Chondrocyte (in vitro differentiated cells): Measurements from ENCODE around the gene CMC4. TPM values are rescaled to one million over a fixed set of nuclear protein-coding genes. Genes with fewer than 3 reads are reported as not detected.
A peak's percentile ranks its signal among the peaks of the same experiment; 100 is the strongest.

Source experiments
- DNase-seq: peaks from one replicate; pipeline ENCODE4 v3.0.0; 2021; ENCODE audit warnings: mixed read lengths, low spot score
- H3K27ac Mint-ChIP-seq: one replicate; pipeline ENCODE4 v1.8.0; 2021; ENCODE audit warnings: mild to moderate bottlenecking, moderate library complexity, mixed read lengths; ENCODE audit not compliant: unreplicated experiment
- H3K27me3 Mint-ChIP-seq: 2 replicates; pipeline ENCODE4 v1.8.0; 2021; ENCODE audit warnings: low read depth, mixed read lengths
- H3K36me3 Mint-ChIP-seq: 2 replicates; pipeline ENCODE4 v1.8.0; 2021; ENCODE audit warnings: low read depth, mixed read lengths
- H3K4me1 Mint-ChIP-seq: 2 replicates; pipeline ENCODE4 v1.8.0; 2021; ENCODE audit warnings: low read depth, mild to moderate bottlenecking, mixed read lengths
- H3K4me3 Mint-ChIP-seq: one replicate; pipeline ENCODE4 v1.8.0; 2021; ENCODE audit warnings: mild to moderate bottlenecking, moderate library complexity, mixed read lengths; ENCODE audit not compliant: unreplicated experiment
- H3K9me3 Mint-ChIP-seq: 2 replicates; pipeline ENCODE4 v1.8.0; 2021; ENCODE audit warnings: low read depth, mixed read lengths
- total RNA-seq: library from RNA; stranded (reverse); gene quantifications from 3 replicates; pipeline ENCODE4 v1.2.1, GENCODE V29; 2021
- TF ChIP-seq, protein P1 (sequence below): fragments of 200-600 bp; sonication (generic); IDR thresholded peaks from 2 replicates; pipeline ENCODE4 v1.5.0; 2021; ENCODE audit warnings: antibody characterized with exemption, mild to moderate bottlenecking, moderate library complexity

CMC4 gene
- total RNA-seq, 1 donor from 2014 or later: 6.7 TPM

DNA sequence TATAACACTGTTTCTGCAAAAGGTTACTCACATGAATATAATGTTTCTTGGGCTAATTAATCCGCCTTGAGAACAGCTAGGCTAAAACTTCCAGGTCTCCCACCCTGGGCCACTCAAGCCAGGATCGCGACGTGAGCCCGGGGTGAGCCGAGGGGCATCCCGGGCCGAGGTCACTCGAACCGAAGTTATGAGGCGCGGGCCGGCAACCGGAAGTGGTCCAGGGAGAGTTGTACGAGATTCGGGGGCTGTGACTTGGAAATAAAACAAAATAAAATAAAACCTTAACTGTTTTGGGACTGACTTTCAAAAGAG is 317 bp downstream of the CMC4 start:
- peak overlapping the region; percentile 77 for H3K4me3 Mint-ChIP-seq
- H3K4me1 Mint-ChIP-seq: peaks cover 31% of the 10 kb centered on the region
- no peaks in the 10 kb centered on the region for H3K27me3 Mint-ChIP-seq
- H3K27ac Mint-ChIP-seq: peak overlapping the region; percentile 92
- DNase-seq: no peak
- TF ChIP-seq, protein P1, sequence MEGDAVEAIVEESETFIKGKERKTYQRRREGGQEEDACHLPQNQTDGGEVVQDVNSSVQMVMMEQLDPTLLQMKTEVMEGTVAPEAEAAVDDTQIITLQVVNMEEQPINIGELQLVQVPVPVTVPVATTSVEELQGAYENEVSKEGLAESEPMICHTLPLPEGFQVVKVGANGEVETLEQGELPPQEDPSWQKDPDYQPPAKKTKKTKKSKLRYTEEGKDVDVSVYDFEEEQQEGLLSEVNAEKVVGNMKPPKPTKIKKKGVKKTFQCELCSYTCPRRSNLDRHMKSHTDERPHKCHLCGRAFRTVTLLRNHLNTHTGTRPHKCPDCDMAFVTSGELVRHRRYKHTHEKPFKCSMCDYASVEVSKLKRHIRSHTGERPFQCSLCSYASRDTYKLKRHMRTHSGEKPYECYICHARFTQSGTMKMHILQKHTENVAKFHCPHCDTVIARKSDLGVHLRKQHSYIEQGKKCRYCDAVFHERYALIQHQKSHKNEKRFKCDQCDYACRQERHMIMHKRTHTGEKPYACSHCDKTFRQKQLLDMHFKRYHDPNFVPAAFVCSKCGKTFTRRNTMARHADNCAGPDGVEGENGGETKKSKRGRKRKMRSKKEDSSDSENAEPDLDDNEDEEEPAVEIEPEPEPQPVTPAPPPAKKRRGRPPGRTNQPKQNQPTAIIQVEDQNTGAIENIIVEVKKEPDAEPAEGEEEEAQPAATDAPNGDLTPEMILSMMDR: no peak
- peaks cover 6% of the 10 kb centered on the region for H3K36me3 Mint-ChIP-seq
- H3K9me3 Mint-ChIP-seq: peaks cover 13% of the 10 kb centered on the region

DNA sequence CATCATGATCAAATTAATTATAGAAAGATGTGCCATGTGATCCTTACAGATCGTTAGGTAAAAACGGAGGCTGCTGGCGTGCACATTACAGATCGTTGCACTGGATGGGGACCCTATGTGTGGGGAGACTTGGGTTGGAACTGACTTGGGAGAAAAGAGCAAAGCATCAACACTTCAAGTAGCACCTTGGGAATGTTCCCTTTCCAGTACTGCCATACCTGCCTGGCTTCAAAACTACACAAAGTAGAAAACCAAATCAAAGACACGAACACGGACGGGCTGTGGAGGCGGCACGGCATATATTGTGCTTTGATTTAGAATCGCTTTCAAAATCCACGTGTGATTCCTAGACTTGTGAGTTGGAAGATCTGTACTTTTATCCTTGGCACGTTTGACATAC is 898 bp downstream of the CMC4 start:
- Mint-ChIP-seq H3K4me1 (peaks cover 31% of the 10 kb centered on the region), H3K4me3 (peak overlapping the region; percentile 77), H3K27ac (peak overlapping the region; percentile 92), H3K9me3 (peaks cover 15% of the 10 kb centered on the region), H3K36me3 (peaks cover 6% of the 10 kb centered on the region), H3K27me3 (no peaks in the 10 kb centered on the region)
- no peak for DNase-seq
- TF ChIP-seq, protein P1: no peak

DNA sequence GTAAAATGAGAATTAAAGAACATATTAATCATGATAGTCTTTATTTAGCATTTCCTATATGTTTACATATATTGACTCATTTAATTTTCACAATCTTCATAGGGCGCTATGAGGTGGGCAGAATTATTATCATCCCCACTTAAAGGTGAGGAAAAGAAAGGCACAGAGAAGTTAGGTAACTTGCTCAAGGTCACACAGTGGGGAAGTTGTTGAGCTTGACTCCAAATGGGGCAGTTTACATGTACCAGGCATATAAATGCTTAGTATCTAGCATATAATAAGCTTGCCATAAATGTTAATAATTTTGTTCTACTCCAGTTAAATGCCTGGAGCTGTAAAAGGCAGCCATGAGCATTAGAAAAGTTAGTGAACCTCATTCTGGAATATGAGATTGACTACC is 1.5 kb downstream of the CMC4 start:
- Mint-ChIP-seq H3K27me3 (no peaks in the 10 kb centered on the region), H3K4me3 (peak overlapping the region; percentile 77), H3K36me3 (peaks cover 6% of the 10 kb centered on the region), H3K4me1 (peaks cover 31% of the 10 kb centered on the region), H3K27ac (no peak overlapping the region), H3K9me3 (peaks cover 15% of the 10 kb centered on the region)
- TF ChIP-seq, protein P1: no peak
- no peak for DNase-seq

DNA sequence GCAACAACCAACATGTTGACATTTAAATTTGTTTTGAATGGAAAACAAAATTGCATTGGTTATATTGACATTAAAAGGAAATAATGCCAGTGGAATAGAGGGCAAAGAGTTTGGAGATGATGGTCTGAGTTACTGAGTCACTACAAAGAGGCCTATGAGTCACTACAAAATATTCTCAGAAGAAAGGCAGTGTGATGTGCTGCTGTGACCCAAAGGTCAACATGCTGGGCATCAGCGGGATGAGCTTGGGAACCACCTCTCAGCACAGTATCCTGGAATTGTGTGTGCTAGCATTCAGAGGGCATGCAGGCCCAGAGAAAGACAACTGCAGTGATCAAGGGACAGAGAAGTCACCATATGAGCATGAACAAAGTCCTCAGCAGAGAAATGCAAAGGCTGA is 2.8 kb downstream of the CMC4 start:
- H3K36me3 Mint-ChIP-seq: no peaks in the 10 kb centered on the region
- H3K27me3 Mint-ChIP-seq: no peaks in the 10 kb centered on the region
- TF ChIP-seq, protein P1: no peak
- peaks cover 29% of the 10 kb centered on the region for H3K4me1 Mint-ChIP-seq
- DNase-seq: no peak
- peaks cover 7% of the 10 kb centered on the region for H3K9me3 Mint-ChIP-seq
- H3K4me3 Mint-ChIP-seq: no peak overlapping the region
- peak overlapping the region; percentile 33 for H3K27ac Mint-ChIP-seq

DNA sequence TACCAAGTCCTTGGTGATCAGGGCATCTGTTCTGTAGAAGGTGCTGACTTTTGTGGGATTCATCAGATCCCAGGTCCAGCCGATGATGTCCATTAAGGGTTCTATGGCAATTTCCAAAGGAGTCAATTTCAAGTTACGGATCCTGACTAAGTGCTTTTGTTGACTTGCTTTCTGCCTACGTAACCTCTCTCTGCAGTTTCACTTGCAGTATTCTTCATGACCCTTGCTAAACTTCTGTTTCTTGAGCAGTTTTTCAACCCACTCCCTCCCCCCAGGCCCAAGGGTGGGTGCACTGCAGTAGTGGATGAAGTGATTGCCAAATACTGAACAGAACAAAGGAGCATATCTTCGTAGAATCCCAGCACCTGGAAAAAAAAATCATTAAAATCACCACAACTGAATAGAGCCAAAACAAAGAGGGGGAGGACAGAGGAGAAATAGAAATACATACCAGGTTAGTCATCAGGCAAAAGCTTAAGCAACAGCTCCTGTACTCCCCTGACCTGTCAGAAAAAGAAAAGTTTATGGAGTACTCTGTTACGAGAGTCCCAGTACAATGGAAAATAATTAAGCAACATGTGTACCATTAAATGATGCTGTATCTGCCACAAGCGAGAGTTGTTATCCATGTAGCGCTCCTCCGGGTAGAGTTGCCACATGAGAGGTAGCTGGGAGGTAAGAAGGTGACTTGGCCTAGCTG is 5.8 kb downstream of the CMC4 start:
- TF ChIP-seq, protein P1: no peak
- H3K27ac Mint-ChIP-seq: no peak overlapping the region
- peaks cover 2% of the 10 kb centered on the region for H3K9me3 Mint-ChIP-seq
- no peaks in the 10 kb centered on the region for H3K36me3 Mint-ChIP-seq
- H3K27me3 Mint-ChIP-seq: no peaks in the 10 kb centered on the region
- no peak for DNase-seq
- H3K4me3 Mint-ChIP-seq: no peak overlapping the region
- peaks cover 19% of the 10 kb centered on the region for H3K4me1 Mint-ChIP-seq
